Stimulated activated CD4-positive, alpha-beta T cell treated with anti-CD3 and anti-CD28 coated beads, Interleukin-15, amount 100 ng/mL, for 24 hours (primary cell): ENCODE results near the gene ADAMTSL3.
A peak's percentile ranks its signal among the peaks of the same experiment; 100 is the strongest.
"Not testable (repeated sequence)": the region's sequence is repeated elsewhere in the genome, so short reads cannot be mapped to it uniquely, and the experiment has no call there.

Experiments used
- DNase-seq: peaks from one replicate; pipeline ENCODE4 v3.0.0-alpha.2; 2020

Gene ADAMTSL3

DNA sequence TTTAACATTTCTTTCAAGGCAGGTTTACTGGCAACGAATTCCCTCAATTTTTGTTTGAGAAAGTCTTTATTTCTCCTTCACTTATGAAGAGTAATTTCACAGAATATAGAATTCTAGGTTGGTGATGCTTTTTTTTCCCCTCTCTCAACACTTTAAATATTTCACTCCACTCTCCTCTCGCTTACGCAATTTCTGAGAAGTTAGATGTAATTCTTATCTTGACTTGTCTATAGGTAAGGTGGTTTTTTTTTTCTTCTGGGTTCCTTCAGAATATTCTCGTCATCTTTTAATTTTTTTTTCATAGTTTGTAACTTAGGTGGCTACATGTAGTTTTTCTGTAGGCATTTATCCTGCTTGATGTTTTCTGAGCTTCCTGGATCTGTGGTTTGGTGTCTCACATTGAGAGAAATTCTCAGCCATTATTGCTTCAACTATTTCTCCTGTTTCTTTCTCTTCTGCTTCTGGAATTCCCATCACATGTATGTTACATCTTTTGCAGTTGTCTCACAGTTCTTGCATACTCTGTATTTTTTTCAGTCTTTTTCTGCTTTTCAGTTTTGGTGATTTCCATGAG, 392.2 kb downstream of the ADAMTSL3 start:
- no peak for DNase-seq

DNA sequence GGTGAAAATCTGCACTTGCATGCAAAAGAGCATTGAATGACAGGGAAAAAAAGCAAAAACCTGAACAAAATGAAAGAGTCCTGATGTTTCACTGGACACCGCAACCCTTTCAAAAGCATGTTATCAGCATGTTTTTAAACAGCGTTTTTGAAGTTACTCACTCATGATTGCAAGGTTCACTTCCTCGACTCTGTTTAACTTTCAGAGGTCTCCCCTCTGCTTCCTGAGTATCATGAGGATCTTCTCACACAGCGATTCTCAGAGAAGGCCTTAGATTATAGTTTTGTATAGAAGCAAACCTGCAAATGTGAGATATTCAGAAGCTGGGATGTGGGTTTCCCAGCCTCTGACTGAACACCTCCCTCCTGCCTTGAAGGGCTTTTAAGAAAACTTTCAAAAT, 395.6 kb downstream of the ADAMTSL3 start:
- DNase-seq: not testable (repeated sequence)

- DNase-seq: no peak
Measured at GRCh38 chr15:84050076-84050475, 396.2 kb downstream of the ADAMTSL3 start.

DNA sequence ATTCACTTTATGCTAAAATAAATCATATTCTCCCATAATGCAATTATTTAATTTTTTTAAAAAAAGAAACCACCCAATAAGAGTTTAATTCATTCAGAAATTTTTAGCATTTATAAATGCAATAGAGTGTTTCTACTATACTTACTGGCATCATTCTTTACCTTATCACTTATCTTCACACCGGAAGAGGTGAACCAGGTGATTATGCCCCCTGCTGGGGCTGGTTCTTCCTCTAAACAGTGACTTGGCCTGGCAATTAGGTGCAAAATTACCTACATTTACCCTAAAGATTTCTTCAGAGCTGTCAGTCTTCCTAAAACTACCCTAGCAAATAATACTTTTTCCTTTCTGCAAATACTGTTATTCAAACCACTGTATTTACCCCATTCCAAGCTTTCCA, 397.2 kb downstream of the ADAMTSL3 start:
- DNase-seq: not testable (repeated sequence)

DNA sequence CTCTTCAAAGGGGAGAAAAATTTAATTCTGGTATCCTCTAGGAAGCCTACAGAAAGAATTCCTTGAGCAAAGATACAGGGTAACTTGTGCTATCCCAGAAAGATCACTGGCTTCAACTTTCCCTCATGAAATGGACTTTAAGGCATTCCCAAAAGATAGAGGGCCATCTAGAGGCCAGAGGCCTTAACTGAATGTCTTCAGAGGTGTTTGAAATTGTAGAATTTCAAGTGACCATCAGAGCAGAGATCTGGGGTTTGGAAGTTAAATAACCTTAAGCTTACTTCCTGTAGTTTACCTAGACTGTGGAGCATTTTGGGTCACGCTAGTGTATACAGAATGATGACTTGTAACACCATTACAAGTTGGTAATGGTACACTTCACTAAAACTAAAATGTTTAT, 400.6 kb downstream of the ADAMTSL3 start:
- DNase-seq: not testable (repeated sequence)

DNA sequence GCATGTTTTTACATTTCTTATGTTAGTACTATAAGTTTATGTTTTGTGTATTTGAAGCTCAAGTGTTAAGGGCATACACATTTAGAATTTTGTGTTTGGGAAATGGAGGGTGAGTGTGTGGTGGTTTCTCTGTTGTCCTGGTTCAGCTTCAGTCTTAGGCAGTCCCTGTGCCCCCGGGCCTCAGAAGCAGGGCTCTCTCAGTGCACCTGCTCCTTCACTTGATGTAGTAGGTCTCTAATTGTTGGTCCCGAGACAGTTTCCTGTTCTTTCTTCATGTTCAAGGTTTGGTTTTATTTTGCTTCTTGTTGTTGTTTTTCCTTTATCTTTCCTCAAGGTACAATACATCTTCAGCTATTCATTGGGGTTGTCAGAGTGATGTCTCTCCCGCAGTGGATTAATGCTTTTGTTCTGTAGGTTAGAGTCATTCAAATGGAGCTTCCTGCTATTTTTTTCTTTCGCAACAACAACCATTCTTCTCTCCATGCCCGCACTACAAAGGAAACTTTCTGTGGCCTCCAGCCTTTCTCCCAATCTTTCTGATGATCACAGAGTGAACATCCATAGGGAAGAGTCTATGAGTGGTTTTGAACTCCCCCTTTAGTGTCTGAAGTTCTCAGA, 403.9 kb downstream of the ADAMTSL3 start:
- no peak for DNase-seq

- DNase-seq: not testable (repeated sequence)
Measured at GRCh38 chr15:84063674-84064073, 409.8 kb downstream of the ADAMTSL3 start.

DNA sequence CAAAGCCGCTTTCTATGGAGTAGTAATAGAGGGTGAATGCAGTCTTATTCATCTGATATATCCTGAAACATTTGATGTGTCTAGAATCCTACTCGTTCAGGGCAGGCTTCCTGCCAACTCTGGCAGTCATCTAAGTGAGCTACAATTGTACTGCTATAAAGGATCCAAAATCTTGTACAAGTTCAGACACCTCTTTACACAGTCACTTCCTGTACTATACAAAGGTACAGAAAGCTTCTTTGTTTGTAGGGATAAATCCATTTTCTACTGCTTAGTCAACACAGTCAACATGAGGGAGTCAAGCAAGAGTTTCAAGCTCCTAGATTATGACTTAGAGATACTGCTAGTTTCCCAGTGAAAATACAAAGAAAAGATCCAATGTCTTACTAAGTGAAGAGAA, 414.8 kb downstream of the ADAMTSL3 start:
- not testable (repeated sequence) for DNase-seq

GRCh38 chr15:84078038-84078437, 424.1 kb downstream of the ADAMTSL3 start:
- DNase-seq: not testable (repeated sequence)

DNA sequence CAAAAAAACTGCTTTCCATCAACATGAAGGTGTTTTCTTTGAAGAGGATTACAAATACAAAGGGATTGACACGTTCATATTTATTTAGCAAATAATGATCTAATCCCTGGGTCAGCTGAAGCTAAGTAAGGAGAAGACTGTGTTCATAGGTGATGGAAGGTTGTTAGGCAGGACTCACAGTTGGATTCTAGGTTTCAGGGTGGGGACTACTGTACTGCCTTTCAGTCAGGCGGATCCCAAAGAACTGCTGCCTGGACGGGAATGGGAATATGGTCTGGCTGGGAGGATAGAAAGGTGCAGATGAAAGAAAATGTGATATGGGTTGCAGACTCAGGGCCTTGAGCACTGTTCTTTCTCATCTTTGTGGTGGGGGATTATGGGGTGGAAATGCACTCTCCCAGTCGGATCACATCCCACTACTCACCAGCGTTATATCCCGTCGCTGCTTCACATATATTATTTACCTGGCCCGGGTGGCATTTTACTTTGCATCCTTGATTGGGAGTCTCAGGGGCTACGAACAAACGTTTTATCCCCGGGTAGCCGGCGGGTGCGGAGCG, 425.5 kb downstream of the ADAMTSL3 start:
- not testable (repeated sequence) for DNase-seq

DNA sequence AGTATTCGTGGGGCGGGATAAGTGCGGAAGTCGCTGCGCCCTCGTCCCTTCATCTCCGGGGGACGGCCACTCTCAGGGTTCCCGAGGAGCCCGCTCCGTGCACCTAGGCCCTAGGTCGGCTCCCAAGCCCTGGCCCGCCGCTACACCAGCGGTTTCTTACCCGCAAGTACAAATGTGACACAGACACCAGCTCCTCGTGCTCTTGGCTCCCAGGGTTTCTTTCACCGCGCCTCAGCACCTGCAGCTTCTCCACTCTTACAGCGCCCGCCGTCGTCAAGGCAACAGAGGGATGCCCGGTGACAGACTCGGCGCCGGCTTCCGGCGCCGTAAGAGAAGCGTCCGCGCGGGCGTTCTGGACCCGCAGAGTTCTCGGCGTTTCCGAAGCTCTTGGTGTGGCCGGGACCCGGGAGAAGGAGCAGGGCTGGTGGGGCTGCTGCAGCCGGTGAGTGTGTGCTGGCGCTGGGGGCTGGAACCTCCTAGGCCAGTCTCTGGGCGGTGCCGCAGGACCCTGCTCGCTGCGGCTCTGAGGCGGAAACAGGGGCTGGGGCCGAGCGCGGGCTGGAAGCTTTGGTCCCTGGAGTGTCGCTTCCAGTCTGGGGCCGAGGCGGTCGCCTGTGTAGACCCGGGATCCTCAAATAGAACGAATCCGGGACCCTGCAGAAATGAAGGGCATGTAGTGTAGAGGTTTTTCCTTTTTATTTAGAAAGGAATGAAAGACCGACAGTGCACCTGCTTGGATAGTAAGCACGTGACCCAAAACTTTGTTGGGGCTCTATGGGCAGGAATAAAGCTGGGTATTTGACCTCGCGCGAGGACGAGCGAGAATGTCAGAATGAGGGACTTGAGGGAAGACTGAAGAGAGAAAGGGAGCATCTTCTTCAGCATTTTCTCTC, 426.2 kb downstream of the ADAMTSL3 start:
- peak; percentile 81 for DNase-seq

DNA sequence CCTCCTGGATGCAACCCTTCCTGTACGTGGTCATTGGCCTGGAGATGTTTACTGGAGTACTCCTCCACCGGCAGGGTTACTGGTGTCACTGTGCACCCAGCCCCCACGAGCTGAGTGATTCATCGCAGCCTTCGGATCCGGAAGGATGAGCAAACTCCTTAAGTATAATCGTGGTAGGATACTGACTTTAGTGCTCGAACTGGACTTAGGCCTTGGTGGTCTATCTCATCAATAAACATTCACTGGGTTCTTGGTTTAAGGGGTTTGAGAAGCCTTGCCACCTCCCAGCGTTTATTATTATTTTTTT, 426.8 kb downstream of the ADAMTSL3 start:
- not testable (repeated sequence) for DNase-seq

GRCh38 chr15:84081391-84082168, 427.7 kb downstream of the ADAMTSL3 start:
- DNase-seq: no peak

DNA sequence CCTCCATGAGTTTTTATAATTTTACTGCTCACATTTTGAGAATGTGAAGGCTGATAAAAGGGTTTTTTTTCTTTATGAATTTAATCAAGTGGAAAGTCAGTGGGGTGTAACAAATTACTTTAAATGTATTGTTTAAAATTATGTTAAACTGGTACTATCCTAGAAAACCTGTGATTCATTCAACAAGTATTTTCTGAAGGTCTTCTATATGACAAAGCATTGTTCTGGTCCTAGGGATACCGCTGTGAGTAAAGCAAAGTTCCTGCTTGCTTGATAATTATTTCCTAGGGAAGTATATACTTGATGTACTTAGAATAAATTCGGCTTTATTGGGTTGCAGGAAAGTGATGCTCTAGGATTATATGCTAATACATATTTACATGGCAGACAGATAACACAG, 428.8 kb downstream of the ADAMTSL3 start:
- no peak for DNase-seq

DNA sequence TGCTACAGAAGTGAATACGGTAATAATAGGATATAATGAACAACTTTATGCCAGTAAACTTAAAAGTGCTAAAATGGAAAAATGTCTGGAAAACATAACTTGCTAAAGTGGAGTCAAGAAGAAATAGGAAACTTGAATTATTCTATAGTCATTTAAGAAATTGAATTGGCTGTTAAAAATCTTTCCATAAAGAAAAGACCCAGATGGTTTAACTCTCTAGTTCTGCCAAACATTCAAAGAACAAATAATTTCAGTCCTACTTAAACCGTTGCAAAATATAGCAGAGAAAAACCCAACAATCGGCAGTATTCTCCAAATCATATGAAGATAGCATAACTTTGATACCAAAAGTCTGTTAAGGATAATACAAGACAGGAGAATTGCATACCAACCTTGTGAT, 432.1 kb downstream of the ADAMTSL3 start:
- DNase-seq: not testable (repeated sequence)
